GM10248 (cell line): Measurements from ENCODE around the gene MCC.

Experiments used
- CTCF ChIA-PET: fragments of 300-600 bp; sonication (Branson Sonifier 250); formaldehyde crosslinking; extraction: SDS; loops from one replicate; lab custom pipeline; 2021; ENCODE audit warnings: antibody characterized with exemption; lab: Yijun Ruan, JAX
- POLR2A ChIA-PET: fragments of 350-650 bp; sonication (Branson Sonifier 250); formaldehyde crosslinking; extraction: SDS; loops from one replicate; lab custom pipeline; 2020; ENCODE audit warnings: antibody characterized with exemption; lab: Yijun Ruan, JAX
- DNase-seq: peaks from one replicate; pipeline ENCODE4 v3.0.0; 2012; ENCODE audit errors: extremely low spot score
- CTCF ChIP-seq: IDR thresholded peaks from 2 replicates; pipeline ENCODE4 v1.5.1; 2012; ENCODE audit warnings: mild to moderate bottlenecking, low read depth; ENCODE audit errors: extremely low read depth, missing control alignments, control extremely low read depth

MCC gene

GRCh38 chr5:113119246-113119924 is 368.9 kb downstream of the MCC start:
- no peak for TF ChIP-seq CTCF
- no peak for DNase-seq
- POLR2A ChIA-PET, result no interaction called here
- CTCF ChIA-PET, result no interaction called here

- no peak for DNase-seq
- CTCF ChIA-PET, result no interaction called here
- no peak for TF ChIP-seq CTCF
- POLR2A ChIA-PET, result no interaction called here
Measured at GRCh38 chr5:113118765-113119164, 369.5 kb downstream of the MCC start.

- ChIA-PET POLR2A (no interaction called here), CTCF (no interaction called here)
- TF ChIP-seq CTCF, result no peak
- DNase-seq, result no peak
Measured at GRCh38 chr5:113118298-113118697, 370.0 kb downstream of the MCC start.

- ChIA-PET POLR2A (no interaction called here), CTCF (no interaction called here)
- DNase-seq, result no peak
- TF ChIP-seq CTCF, result no peak
Measured at GRCh38 chr5:113117543-113118115, 370.6 kb downstream of the MCC start.

- POLR2A ChIA-PET, result no interaction called here
- no peak for DNase-seq
- no peak for TF ChIP-seq CTCF
- CTCF ChIA-PET, result no interaction called here
Measured at GRCh38 chr5:113115956-113116355, 372.3 kb downstream of the MCC start.

GRCh38 chr5:113115061-113115460 is 373.2 kb downstream of the MCC start:
- ChIA-PET POLR2A (no interaction called here), CTCF (interaction anchor here (1.0 to 1.5 kb wide), 2 partner anchors 8 to 12 kb away, joined by 3 to 4 read pairs; no protein-coding TSS in a partner anchor)
- DNase-seq, result no peak
- no peak for TF ChIP-seq CTCF

GRCh38 chr5:113114559-113114958 is 373.7 kb downstream of the MCC start:
- TF ChIP-seq CTCF, result no peak
- no peak for DNase-seq
- ChIA-PET CTCF (interaction anchor here (1.0 to 1.5 kb wide), 2 partner anchors 9 to 12 kb away, joined by 3 to 4 read pairs; no protein-coding TSS in a partner anchor), POLR2A (no interaction called here)
